ENCODE data around the gene LCN9.
"Not testable (repeated sequence)": the region's sequence is repeated elsewhere in the genome, so short reads cannot be mapped to it uniquely, and the experiment has no call there.

LCN9 gene

GRCh38 chr9:135666534-135667462 is 3.7 kb downstream of the LCN9 start:
- no peak for DNase-seq (ENCODE audit: low read depth)
- no peak for TF ChIP-seq CTCF (conservative IDR thresholded peaks at IDR 0.05; ENCODE audit: low read depth, low read length)
- no peak overlapping the region for H3K4me3 ChIP-seq (ENCODE audit: low read depth, low read length)

GRCh38 chr9:135667463-135668001 is 4.4 kb downstream of the LCN9 start:
- no peak for DNase-seq (ENCODE audit: low read depth)
- no peak for TF ChIP-seq CTCF (conservative IDR thresholded peaks at IDR 0.05; ENCODE audit: low read depth, low read length)
- H3K4me3 ChIP-seq (ENCODE audit: low read depth, low read length) = no peak overlapping the region

GRCh38 chr9:135669018-135669417 is 5.9 kb downstream of the LCN9 start:
- not testable (repeated sequence) for DNase-seq (ENCODE audit: low read depth); H3K4me3 ChIP-seq (ENCODE audit: low read depth, low read length)

GRCh38 chr9:135669616-135670285 is 6.6 kb downstream of the LCN9 start:
- TF ChIP-seq CTCF (conservative IDR thresholded peaks at IDR 0.05; ENCODE audit: low read depth, low read length) = no peak
- no peak for DNase-seq (ENCODE audit: low read depth)
- H3K4me3 ChIP-seq (ENCODE audit: low read depth, low read length) = no peak overlapping the region

- DNase-seq (ENCODE audit: low read depth) = no peak
- TF ChIP-seq CTCF (conservative IDR thresholded peaks at IDR 0.05; ENCODE audit: low read depth, low read length) = no peak
These were observed 7.8 kb downstream of the LCN9 start for GRCh38 chr9:135670721-135671590.

GRCh38 chr9:135671591-135672041 is 8.5 kb downstream of the LCN9 start:
- no peak for TF ChIP-seq CTCF (conservative IDR thresholded peaks at IDR 0.05; ENCODE audit: low read depth, low read length)
- no peak overlapping the region for H3K4me3 ChIP-seq (ENCODE audit: low read depth, low read length)
- no peak for DNase-seq (ENCODE audit: low read depth)

More at GRCh38 chr9:135670721-135671590, 7.8 kb downstream of the LCN9 start:
- H3K4me3 ChIP-seq (ENCODE audit: low read depth, low read length) = no peak overlapping the region

GRCh38 chr9:135672786-135673185 is 9.7 kb downstream of the LCN9 start:
- DNase-seq (ENCODE audit: low read depth); H3K4me3 ChIP-seq (ENCODE audit: low read depth, low read length): not testable (repeated sequence)

Data from choroid plexus epithelial cell (primary cell).